HCT116 (cell line): ENCODE data around the gene UTF1.

Experiments used
- CBX3 ChIP-seq: IDR thresholded peaks from 2 replicates; pipeline ENCODE4 v1.6.1; 2012; ENCODE audit warnings: low read depth
- CEBPB ChIP-seq: IDR thresholded peaks from 2 replicates; pipeline ENCODE4 v1.6.1; 2012; ENCODE audit warnings: low read depth
- EZH2 ChIP-seq: fragments of 200-600 bp; sonication (generic); IDR thresholded peaks from 2 replicates; pipeline ENCODE4 v1.6.1; 2017; ENCODE audit warnings: antibody characterized with exemption, mixed run types
- JUND ChIP-seq: IDR thresholded peaks from 2 replicates; pipeline ENCODE4 v1.6.1; 2012
- POLR2A ChIP-seq: IDR thresholded peaks from 2 replicates; pipeline ENCODE4 v1.7.0; 2011; ENCODE audit warnings: borderline replicate concordance; ENCODE audit not compliant: insufficient read depth, insufficient read length; ENCODE audit errors: extremely low read depth
- POLR2AphosphoS5 ChIP-seq: IDR thresholded peaks from 2 replicates; pipeline ENCODE4 v1.6.1; 2011; ENCODE audit warnings: mild to moderate bottlenecking, low read depth, low read length, moderate library complexity
- RAD21 ChIP-seq: IDR thresholded peaks from 2 replicates; pipeline ENCODE4 v1.6.1; 2012; ENCODE audit warnings: low read depth, mild to moderate bottlenecking
- SP1 ChIP-seq: IDR thresholded peaks from 2 replicates; pipeline ENCODE4 v1.6.1; 2012; ENCODE audit warnings: low read depth
- YY1 ChIP-seq: IDR thresholded peaks from 2 replicates; pipeline ENCODE4 v1.6.1; 2011; ENCODE audit warnings: low read length, low read depth, moderate library complexity, mild to moderate bottlenecking; ENCODE audit not compliant: insufficient replicate concordance; ENCODE audit errors: extremely low read depth
- ZFX ChIP-seq: fragments of 450-650 bp; IDR thresholded peaks from 2 replicates; pipeline ENCODE4 v1.6.1; 2017
- TF ChIP-seq, protein P1 (sequence below), 3 experiments: fragments of 200-600 bp in 1 of 3; sonication (generic) in 1 of 3; IDR thresholded peaks in 2 of 3; conservative IDR thresholded peaks in 1 of 3; 2 replicates each; pipeline ENCODE4 v1.5.1; 2012 to 2017; ENCODE audit warnings: low read depth in 2 of 3, low read length in 2 of 3, antibody characterized with exemption in 1 of 3, borderline replicate concordance in 1 of 3, control low read depth in 1 of 3, mild to moderate bottlenecking in 1 of 3, mixed read lengths in 1 of 3, mixed run types in 1 of 3, moderate library complexity in 1 of 3; ENCODE audit not compliant: insufficient read depth in 1 of 3
- TF ChIP-seq, protein P2 (sequence below): IDR thresholded peaks from 2 replicates; pipeline ENCODE4 v1.6.1; 2012; ENCODE audit warnings: low read depth

DNA sequence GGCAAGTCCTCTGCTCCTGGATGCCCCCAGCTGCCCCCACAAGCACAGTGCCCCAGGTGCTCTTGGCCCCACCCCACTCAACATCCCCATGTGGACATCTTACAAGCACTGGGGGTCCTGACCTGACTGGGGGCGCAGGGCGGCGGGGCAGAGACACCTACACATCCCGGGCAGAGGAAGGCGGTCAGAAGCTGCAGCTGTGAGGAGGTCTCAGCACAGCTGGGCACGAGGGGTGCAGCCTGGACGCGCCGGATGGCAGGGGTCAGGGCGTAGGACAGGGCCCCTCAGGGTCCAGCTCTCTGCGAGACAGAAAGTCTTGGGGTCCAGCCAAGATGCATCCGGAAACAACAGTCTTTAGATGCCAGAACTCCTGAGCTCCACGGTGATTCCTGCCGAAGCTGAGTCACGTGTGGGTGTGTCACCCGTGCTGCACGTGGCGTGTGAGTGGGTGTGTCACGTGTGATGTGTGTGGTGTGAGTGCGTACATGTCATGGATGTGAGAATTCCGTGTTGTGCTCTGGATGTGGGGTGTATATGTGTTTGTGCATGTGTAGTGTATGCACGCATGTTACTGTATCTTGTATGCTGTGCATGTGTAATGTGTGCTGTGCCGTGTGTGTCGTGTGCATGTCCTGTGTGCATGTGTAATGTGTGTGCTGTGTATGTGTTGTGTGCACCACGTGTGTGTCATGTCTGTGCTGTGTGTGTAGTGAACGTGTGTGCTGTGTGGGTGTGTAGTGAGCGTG is 12.8 kb downstream of the UTF1 start:
- TF ChIP-seq, protein P1, sequence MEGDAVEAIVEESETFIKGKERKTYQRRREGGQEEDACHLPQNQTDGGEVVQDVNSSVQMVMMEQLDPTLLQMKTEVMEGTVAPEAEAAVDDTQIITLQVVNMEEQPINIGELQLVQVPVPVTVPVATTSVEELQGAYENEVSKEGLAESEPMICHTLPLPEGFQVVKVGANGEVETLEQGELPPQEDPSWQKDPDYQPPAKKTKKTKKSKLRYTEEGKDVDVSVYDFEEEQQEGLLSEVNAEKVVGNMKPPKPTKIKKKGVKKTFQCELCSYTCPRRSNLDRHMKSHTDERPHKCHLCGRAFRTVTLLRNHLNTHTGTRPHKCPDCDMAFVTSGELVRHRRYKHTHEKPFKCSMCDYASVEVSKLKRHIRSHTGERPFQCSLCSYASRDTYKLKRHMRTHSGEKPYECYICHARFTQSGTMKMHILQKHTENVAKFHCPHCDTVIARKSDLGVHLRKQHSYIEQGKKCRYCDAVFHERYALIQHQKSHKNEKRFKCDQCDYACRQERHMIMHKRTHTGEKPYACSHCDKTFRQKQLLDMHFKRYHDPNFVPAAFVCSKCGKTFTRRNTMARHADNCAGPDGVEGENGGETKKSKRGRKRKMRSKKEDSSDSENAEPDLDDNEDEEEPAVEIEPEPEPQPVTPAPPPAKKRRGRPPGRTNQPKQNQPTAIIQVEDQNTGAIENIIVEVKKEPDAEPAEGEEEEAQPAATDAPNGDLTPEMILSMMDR (IDR thresholded peaks at IDR 0.05 in 2 of 3, conservative IDR thresholded peaks at IDR 0.05 in 1 of 3; ENCODE audit: borderline replicate concordance in 1 of 3, insufficient read depth in 1 of 3, low read depth in 2 of 3, low read length in 2 of 3) = no peak
- TF ChIP-seq POLR2AphosphoS5 (no peak), CBX3 (no peak), EZH2 (no peak), ZFX (no peak), POLR2A (no peak), RAD21 (no peak), CEBPB (no peak), JUND (no peak), SP1 (no peak), YY1 (no peak)
- TF ChIP-seq, protein P2, sequence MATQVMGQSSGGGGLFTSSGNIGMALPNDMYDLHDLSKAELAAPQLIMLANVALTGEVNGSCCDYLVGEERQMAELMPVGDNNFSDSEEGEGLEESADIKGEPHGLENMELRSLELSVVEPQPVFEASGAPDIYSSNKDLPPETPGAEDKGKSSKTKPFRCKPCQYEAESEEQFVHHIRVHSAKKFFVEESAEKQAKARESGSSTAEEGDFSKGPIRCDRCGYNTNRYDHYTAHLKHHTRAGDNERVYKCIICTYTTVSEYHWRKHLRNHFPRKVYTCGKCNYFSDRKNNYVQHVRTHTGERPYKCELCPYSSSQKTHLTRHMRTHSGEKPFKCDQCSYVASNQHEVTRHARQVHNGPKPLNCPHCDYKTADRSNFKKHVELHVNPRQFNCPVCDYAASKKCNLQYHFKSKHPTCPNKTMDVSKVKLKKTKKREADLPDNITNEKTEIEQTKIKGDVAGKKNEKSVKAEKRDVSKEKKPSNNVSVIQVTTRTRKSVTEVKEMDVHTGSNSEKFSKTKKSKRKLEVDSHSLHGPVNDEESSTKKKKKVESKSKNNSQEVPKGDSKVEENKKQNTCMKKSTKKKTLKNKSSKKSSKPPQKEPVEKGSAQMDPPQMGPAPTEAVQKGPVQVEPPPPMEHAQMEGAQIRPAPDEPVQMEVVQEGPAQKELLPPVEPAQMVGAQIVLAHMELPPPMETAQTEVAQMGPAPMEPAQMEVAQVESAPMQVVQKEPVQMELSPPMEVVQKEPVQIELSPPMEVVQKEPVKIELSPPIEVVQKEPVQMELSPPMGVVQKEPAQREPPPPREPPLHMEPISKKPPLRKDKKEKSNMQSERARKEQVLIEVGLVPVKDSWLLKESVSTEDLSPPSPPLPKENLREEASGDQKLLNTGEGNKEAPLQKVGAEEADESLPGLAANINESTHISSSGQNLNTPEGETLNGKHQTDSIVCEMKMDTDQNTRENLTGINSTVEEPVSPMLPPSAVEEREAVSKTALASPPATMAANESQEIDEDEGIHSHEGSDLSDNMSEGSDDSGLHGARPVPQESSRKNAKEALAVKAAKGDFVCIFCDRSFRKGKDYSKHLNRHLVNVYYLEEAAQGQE = no peak
